Measurements from ENCODE around the gene RAPGEF6.

DNA sequence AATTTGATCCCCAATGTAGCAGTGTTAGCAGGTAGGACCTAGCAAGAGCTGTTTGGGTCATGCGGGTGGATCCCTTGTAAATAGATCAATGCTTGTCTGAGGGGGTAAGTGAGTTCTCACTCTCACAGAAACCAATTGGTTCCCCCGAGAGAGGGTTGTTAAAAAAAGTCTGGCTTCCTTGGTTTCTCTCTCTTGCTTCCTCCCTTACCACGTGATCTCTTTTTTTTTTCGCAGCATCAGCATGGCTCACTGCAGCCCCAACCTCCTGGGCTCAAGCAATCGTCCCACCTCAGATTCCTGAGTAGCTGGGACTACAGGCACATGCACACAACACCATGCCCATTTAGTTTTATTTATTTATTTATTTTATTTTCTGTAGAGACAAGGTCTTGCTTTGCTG lies 26.4 kb downstream of the RAPGEF6 start:
- TF ChIP-seq, protein P1, sequence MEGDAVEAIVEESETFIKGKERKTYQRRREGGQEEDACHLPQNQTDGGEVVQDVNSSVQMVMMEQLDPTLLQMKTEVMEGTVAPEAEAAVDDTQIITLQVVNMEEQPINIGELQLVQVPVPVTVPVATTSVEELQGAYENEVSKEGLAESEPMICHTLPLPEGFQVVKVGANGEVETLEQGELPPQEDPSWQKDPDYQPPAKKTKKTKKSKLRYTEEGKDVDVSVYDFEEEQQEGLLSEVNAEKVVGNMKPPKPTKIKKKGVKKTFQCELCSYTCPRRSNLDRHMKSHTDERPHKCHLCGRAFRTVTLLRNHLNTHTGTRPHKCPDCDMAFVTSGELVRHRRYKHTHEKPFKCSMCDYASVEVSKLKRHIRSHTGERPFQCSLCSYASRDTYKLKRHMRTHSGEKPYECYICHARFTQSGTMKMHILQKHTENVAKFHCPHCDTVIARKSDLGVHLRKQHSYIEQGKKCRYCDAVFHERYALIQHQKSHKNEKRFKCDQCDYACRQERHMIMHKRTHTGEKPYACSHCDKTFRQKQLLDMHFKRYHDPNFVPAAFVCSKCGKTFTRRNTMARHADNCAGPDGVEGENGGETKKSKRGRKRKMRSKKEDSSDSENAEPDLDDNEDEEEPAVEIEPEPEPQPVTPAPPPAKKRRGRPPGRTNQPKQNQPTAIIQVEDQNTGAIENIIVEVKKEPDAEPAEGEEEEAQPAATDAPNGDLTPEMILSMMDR (IDR thresholded peaks at IDR 0.05), result no peak
- TF ChIP-seq ZFX (IDR thresholded peaks at IDR 0.05; ENCODE audit: borderline replicate concordance), result no peak
